Endodermal cell (in vitro differentiated cells): ENCODE measurements around the gene AQP1. TPM values are rescaled to one million over a fixed set of nuclear protein-coding genes. Genes with fewer than 3 reads are reported as not detected.
A peak's percentile ranks its signal among the peaks of the same experiment; 100 is the strongest.

ENCODE experiments used
- DNase-seq: peaks from one replicate; pipeline ENCODE4 v3.0.0-alpha.2; 2017
- H3K27ac ChIP-seq: 2 replicates; pipeline ENCODE4 v1.5.1; 2013; ENCODE audit warnings: mild to moderate bottlenecking, low read depth, low read length, moderate library complexity
- H3K27me3 ChIP-seq: 2 replicates; pipeline ENCODE4 v1.6.1; 2013; ENCODE audit warnings: mild to moderate bottlenecking, low read length, moderate library complexity; ENCODE audit not compliant: insufficient read depth, control insufficient read depth, poor library complexity, severe bottlenecking
- H3K36me3 ChIP-seq: 2 replicates; pipeline ENCODE4 v1.7.0; 2013; ENCODE audit warnings: mild to moderate bottlenecking, low read length, moderate library complexity; ENCODE audit not compliant: control insufficient read depth, insufficient read depth
- H3K4me1 ChIP-seq: one replicate; pipeline ENCODE4 v1.7.0; 2013; ENCODE audit warnings: low read length; ENCODE audit not compliant: control insufficient read depth, insufficient read depth
- H3K4me3 ChIP-seq: 2 replicates; pipeline ENCODE4 v1.5.1; 2013; ENCODE audit warnings: mild to moderate bottlenecking, low read length, moderate library complexity
- H3K9ac ChIP-seq: 2 replicates; pipeline ENCODE4 v1.6.1; 2013; ENCODE audit warnings: mild to moderate bottlenecking, low read length, moderate library complexity; ENCODE audit not compliant: poor library complexity, severe bottlenecking; ENCODE audit errors: extremely low read depth
- H3K9me3 ChIP-seq: 2 replicates; pipeline ENCODE4 v1.6.1; 2013; ENCODE audit warnings: mild to moderate bottlenecking, low read length, moderate library complexity; ENCODE audit not compliant: control insufficient read depth
- H3K27ac Mint-ChIP-seq: 2 replicates; pipeline ENCODE4 v1.8.0; 2020; ENCODE audit warnings: mixed read lengths
- H3K27me3 Mint-ChIP-seq: 2 replicates; pipeline ENCODE4 v1.8.0; 2021; ENCODE audit warnings: mild to moderate bottlenecking, mixed read lengths; ENCODE audit not compliant: insufficient read depth
- H3K36me3 Mint-ChIP-seq: 2 replicates; pipeline ENCODE4 v1.8.0; 2020; ENCODE audit warnings: low read depth, mixed read lengths
- H3K4me1 Mint-ChIP-seq: 2 replicates; pipeline ENCODE4 v1.8.0; 2020; ENCODE audit warnings: mixed read lengths
- H3K4me3 Mint-ChIP-seq: 2 replicates; pipeline ENCODE4 v1.8.0; 2020; ENCODE audit warnings: mild to moderate bottlenecking, moderate library complexity, mixed read lengths
- H3K9me3 Mint-ChIP-seq: 2 replicates; pipeline ENCODE4 v1.8.0; 2020; ENCODE audit warnings: mild to moderate bottlenecking, mixed read lengths
- WGBS, 2 experiments: methylation state at CpG; one replicate each; pipeline versions ENCODE4 v1.1.5 to v1.1.7; 2013; ENCODE audit warnings: missing lambda C conversion rate in 2 of 2, mixed read lengths in 1 of 2; ENCODE audit not compliant: insufficient coverage in 1 of 2, insufficient read length in 1 of 2; 5-methylcytosine and 5-hydroxymethylcytosine counted together
- total RNA-seq, 2 donors: library from RNA; stranded (reverse); fragmentation: NEBNext Ultra II Directional in 1 of 2; extraction: Animal tissue kit (Norgen Biotek cat#: 25700) in 1 of 2; gene quantifications; 2 replicates in 1 of 2; 3 replicates in 1 of 2; pipeline ENCODE4 v1.2.1, GENCODE V29; 2021
- TF ChIP-seq, protein P1 (sequence below): fragments of 200-600 bp; sonication (generic); conservative IDR thresholded peaks from 2 replicates; pipeline ENCODE4 v1.5.0; 2021; ENCODE audit warnings: antibody characterized with exemption, mild to moderate bottlenecking

Gene AQP1
- total RNA-seq, 2 donors from 2014 or later, result 0.26 to 0.91 TPM

DNA sequence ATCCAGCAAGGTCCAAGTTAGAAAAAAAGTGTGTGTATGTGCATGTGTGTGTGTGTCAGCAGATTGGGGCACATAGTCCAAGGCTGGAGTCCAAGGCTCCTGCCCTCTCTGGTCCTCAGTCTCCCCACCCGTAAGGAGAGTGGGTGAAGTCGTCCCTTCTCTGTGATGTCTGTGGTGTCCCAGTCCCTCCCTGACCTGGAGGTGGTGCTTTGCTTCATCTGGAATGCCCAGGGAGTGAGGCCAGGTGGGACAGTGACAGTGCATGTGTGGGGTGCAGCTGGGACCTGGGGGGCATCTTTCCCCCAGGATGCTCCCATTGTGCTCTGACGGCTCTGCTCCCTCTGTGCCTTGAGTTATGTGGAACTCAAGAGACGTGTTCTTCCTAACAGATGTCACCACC lies 18.0 kb downstream of the AQP1 start:
- no peak overlapping the region for H3K27ac ChIP-seq
- Mint-ChIP-seq H3K9me3 (peaks cover 7% of the 10 kb centered on the region), H3K36me3 (no peaks in the 10 kb centered on the region), H3K4me1 (peaks cover 15% of the 10 kb centered on the region), H3K27me3 (peaks cover 14% of the 10 kb centered on the region), H3K4me3 (no peak overlapping the region), H3K27ac (no peak overlapping the region)
- H3K4me3 ChIP-seq, result no peak overlapping the region
- 80 to 87% methylated on average over 1 to 4 of the region's 4 CpGs for WGBS, 2 experiments
- DNase-seq, result peak; percentile 17
- H3K9me3 ChIP-seq, result no peaks in the 10 kb centered on the region
- TF ChIP-seq, protein P1, sequence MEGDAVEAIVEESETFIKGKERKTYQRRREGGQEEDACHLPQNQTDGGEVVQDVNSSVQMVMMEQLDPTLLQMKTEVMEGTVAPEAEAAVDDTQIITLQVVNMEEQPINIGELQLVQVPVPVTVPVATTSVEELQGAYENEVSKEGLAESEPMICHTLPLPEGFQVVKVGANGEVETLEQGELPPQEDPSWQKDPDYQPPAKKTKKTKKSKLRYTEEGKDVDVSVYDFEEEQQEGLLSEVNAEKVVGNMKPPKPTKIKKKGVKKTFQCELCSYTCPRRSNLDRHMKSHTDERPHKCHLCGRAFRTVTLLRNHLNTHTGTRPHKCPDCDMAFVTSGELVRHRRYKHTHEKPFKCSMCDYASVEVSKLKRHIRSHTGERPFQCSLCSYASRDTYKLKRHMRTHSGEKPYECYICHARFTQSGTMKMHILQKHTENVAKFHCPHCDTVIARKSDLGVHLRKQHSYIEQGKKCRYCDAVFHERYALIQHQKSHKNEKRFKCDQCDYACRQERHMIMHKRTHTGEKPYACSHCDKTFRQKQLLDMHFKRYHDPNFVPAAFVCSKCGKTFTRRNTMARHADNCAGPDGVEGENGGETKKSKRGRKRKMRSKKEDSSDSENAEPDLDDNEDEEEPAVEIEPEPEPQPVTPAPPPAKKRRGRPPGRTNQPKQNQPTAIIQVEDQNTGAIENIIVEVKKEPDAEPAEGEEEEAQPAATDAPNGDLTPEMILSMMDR, result no peak
- H3K27me3 ChIP-seq, result no peaks in the 10 kb centered on the region
- H3K4me1 ChIP-seq, result no peaks in the 10 kb centered on the region
- H3K9ac ChIP-seq, result no peak overlapping the region
- no peaks in the 10 kb centered on the region for H3K36me3 ChIP-seq

DNA sequence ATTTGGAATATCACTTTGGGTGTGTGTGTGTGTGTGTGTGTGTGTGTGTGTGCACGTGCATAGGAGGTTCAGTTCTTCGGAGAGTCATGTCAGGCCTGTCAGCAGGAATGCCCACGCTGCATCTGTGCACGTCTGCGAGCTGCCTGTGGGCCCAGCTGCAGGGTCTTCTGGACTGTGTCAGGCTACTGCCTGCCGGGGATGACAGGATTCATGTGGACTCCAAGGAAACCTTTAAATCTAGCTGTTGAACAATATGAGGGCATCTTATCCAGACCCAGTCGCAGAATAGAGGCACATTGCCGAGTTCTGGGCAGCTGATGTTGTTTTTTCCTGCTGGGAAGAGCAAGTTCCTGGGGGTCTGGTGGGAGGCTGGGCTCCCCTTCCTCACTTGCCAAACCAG lies 19.0 kb downstream of the AQP1 start:
- 79 to 86% methylated on average over 5 to 8 of the region's 8 CpGs for WGBS, 2 experiments
- Histone ChIP-seq H3K9me3 (no peaks in the 10 kb centered on the region), H3K27ac (no peak overlapping the region), H3K36me3 (no peaks in the 10 kb centered on the region), H3K4me1 (no peaks in the 10 kb centered on the region), H3K4me3 (no peak overlapping the region), H3K9ac (no peak overlapping the region), H3K27me3 (no peaks in the 10 kb centered on the region)
- Mint-ChIP-seq H3K4me1 (peaks cover 15% of the 10 kb centered on the region), H3K27me3 (peaks cover 16% of the 10 kb centered on the region), H3K27ac (no peak overlapping the region), H3K4me3 (no peak overlapping the region), H3K36me3 (no peaks in the 10 kb centered on the region), H3K9me3 (peaks cover 7% of the 10 kb centered on the region)
- TF ChIP-seq, protein P1, result no peak
- DNase-seq, result peak; percentile 35

DNA sequence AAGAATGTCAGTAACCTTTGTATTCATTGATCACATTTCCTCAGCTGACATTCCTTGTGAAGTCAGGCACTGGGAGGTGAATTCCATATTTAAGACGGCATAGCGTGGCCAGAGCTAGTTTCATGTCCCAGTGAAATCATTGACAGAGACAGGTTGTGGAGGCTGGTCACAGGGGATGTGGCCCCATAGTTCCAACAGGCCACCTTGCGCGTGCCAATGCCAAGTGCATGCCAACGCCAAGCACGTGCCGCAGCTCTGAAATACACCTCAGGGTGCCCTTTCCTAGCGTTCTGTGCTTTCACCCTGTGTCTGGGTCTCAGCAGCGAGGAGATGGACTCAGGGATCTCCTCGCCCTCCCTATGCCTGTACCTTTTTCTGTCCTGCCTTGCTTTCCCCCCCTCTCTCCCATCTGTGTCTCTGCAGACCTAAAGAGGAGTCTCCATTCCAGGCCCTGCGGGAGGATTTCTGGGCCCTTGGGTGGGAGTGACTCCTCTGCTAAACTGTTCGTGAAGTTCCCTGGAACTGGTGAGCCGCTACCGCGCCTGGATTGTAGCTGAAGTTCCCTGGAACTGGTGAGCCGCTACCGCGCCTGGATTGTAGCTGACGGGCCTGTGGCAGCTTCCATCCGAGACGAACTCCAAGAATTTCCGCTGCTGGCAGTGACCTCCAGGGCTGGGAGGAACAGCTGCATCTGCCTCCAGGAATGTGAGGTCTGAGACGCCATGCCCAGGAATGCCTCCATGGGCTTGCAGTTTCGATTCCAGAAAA lies 19.7 kb downstream of the AQP1 start:
- WGBS, 2 experiments, result 92 to 93% methylated on average over 18 to 24 of the region's 24 CpGs
- Mint-ChIP-seq H3K36me3 (no peaks in the 10 kb centered on the region), H3K4me1 (peaks cover 15% of the 10 kb centered on the region), H3K27ac (no peak overlapping the region), H3K4me3 (no peak overlapping the region), H3K9me3 (peaks cover 7% of the 10 kb centered on the region), H3K27me3 (peaks cover 16% of the 10 kb centered on the region)
- Histone ChIP-seq H3K4me1 (no peaks in the 10 kb centered on the region), H3K27ac (no peak overlapping the region), H3K36me3 (no peaks in the 10 kb centered on the region), H3K27me3 (no peaks in the 10 kb centered on the region), H3K9ac (no peak overlapping the region), H3K9me3 (no peaks in the 10 kb centered on the region), H3K4me3 (no peak overlapping the region)
- DNase-seq, result peak; percentile 54
- TF ChIP-seq, protein P1, result no peak
